Measurements from ENCODE around the gene PIK3CA. TPM values are rescaled to one million over a fixed set of nuclear protein-coding genes. Genes with fewer than 3 reads are reported as not detected.
"Not testable (repeated sequence)": the region's sequence is repeated elsewhere in the genome, so short reads cannot be mapped to it uniquely, and the experiment has no call there.

The PIK3CA gene
- total and polyA plus RNA-seq, 10 donors: 4.9 to 40.2 (median 30.9) TPM

DNA sequence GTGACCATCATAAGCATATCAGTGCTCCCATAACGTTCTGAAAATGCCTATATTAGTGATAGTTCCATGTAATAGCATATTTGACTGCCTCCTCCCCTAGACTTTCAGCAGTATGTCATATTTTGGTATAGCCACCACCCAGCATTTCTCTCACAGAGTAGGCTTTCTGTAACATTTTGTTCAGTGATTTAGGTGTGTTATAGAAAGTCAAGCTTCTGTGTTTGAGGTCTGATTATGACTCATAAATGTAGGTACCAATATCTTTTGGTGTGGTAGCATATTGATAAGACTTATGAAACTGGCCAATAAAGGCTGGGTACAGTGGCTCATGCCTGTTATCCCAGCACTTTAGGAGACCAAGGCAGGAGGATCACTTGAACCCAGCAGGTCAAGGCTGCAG, 42.3 kb upstream of the PIK3CA start:
- Histone ChIP-seq H3K36me3 (no peaks in the 10 kb centered on the region), H3K4me1 (no peaks in the 10 kb centered on the region), H3K4me3 (no peak overlapping the region), H3K27me3 (replicated peaks in 1 of 7) (no peaks in the 10 kb centered on the region), H3K9me3 (peaks cover 0 to 3% (median 0%) of the 10 kb centered on the region in 8 donors), H3K27ac (no peak overlapping the region)
- 25 to 41% (median 32%) methylated on average over 1 of the region's 1 CpG for WGBS, 5 donors
- TF ChIP-seq POLR2A (IDR thresholded peaks at IDR 0.05): no peak
- TF ChIP-seq POLR2AphosphoS5 (IDR thresholded peaks at IDR 0.05): no peak
- TF ChIP-seq, protein P1, sequence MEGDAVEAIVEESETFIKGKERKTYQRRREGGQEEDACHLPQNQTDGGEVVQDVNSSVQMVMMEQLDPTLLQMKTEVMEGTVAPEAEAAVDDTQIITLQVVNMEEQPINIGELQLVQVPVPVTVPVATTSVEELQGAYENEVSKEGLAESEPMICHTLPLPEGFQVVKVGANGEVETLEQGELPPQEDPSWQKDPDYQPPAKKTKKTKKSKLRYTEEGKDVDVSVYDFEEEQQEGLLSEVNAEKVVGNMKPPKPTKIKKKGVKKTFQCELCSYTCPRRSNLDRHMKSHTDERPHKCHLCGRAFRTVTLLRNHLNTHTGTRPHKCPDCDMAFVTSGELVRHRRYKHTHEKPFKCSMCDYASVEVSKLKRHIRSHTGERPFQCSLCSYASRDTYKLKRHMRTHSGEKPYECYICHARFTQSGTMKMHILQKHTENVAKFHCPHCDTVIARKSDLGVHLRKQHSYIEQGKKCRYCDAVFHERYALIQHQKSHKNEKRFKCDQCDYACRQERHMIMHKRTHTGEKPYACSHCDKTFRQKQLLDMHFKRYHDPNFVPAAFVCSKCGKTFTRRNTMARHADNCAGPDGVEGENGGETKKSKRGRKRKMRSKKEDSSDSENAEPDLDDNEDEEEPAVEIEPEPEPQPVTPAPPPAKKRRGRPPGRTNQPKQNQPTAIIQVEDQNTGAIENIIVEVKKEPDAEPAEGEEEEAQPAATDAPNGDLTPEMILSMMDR (IDR thresholded peaks at IDR 0.05 in 8 of 11, conservative IDR thresholded peaks at IDR 0.05 in 3 of 11): no peak
- intact Hi-C loops (cut with DNase I; ENCODE audit: low total_unique reads): no loop called here
- no peak for DNase-seq

DNA sequence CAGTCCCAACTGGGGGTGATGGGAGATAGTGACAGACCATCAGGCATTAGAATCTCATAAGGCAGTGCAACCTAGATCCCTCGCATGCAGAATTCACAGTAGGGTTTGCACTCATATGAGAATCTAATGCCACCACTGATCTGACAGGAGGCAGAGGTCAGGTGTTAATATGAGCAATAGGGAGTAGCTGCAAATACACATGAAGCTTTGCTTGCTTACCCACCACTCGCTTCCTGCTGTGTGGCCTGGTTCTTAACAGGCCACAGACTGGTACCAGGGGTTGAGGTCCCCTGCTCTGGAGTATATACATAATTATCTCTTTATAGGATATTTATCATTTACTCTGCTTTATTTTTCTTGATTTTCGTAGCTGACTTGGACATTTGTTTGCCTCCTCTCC, 40.5 kb upstream of the PIK3CA start:
- DNase-seq: no peak
- TF ChIP-seq, protein P1 (IDR thresholded peaks at IDR 0.05 in 8 of 11, conservative IDR thresholded peaks at IDR 0.05 in 3 of 11): no peak
- TF ChIP-seq POLR2A (IDR thresholded peaks at IDR 0.05): no peak
- TF ChIP-seq POLR2AphosphoS5 (IDR thresholded peaks at IDR 0.05): no peak
- intact Hi-C loops (cut with DNase I; ENCODE audit: low total_unique reads): no loop called here
- H3K27me3 ChIP-seq (replicated peaks in 1 of 7): no peaks in the 10 kb centered on the region
- no peaks in the 10 kb centered on the region for H3K36me3 ChIP-seq
- no peak overlapping the region for H3K4me3 ChIP-seq
- peaks cover 0 to 6% (median 1%) of the 10 kb centered on the region in 8 donors for H3K9me3 ChIP-seq
- no peak overlapping the region for H3K27ac ChIP-seq
- H3K4me1 ChIP-seq: no peaks in the 10 kb centered on the region
- 89 to 94% (median 93%) methylated on average over 3 of the region's 3 CpGs for WGBS, 5 donors

DNA sequence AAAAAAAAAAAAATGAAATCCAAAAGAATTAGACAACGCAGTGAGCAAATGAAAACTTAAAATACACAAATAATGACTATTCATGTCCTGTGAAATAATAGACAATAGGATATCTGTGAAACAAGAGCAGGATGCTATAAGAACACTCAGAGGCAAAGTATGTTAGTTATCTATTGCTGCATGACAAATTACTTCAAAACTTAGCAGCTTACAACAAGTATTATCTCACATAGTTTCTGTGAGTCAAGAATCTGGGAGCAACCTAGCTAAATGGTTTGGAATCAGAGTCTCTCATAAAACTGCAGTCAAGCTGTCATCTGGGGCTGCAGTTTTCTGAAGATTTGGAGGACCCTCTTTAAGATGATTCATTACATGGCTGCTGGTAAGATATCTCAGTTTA, 40.1 kb upstream of the PIK3CA start:
- H3K9me3 ChIP-seq: peaks cover 0 to 7% (median 1%) of the 10 kb centered on the region in 8 donors
- TF ChIP-seq POLR2AphosphoS5 (IDR thresholded peaks at IDR 0.05) (no peak), POLR2A (IDR thresholded peaks at IDR 0.05) (no peak)
- TF ChIP-seq, protein P1 (IDR thresholded peaks at IDR 0.05 in 8 of 11, conservative IDR thresholded peaks at IDR 0.05 in 3 of 11): no peak
- H3K36me3 ChIP-seq: no peaks in the 10 kb centered on the region
- H3K4me1 ChIP-seq: no peaks in the 10 kb centered on the region
- intact Hi-C loops (cut with DNase I; ENCODE audit: low total_unique reads): no loop called here
- 71 to 80% (median 79%) methylated on average over 1 of the region's 1 CpG for WGBS, 5 donors
- H3K27me3 ChIP-seq (replicated peaks in 1 of 7): no peaks in the 10 kb centered on the region
- H3K4me3 ChIP-seq: no peak overlapping the region
- DNase-seq: no peak
- H3K27ac ChIP-seq: no peak overlapping the region

DNA sequence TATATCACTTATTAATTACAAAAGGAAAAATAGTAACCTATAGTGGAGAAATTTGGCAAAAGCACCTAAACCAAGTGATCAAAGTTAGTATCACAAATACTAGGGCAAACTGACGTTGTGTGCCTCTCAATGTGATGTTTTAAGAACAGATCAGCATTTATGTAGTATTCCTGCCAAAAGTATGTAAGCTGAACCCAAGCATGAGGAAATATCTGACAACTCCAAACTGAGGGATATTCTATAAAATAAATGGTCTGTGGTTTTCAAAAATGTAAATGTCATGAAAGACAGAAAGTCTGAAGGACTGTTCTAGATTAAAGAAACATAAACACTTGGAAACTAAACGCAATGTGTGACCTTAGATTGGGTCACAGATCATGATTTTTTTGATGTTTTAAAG, 34.3 kb upstream of the PIK3CA start:
- peaks cover 0 to 7% (median under 1%) of the 10 kb centered on the region in 8 donors for H3K9me3 ChIP-seq
- intact Hi-C loops (cut with DNase I; ENCODE audit: low total_unique reads): no loop called here
- H3K4me3 ChIP-seq: no peak overlapping the region
- no peak overlapping the region for H3K27ac ChIP-seq
- TF ChIP-seq POLR2AphosphoS5 (IDR thresholded peaks at IDR 0.05): no peak
- TF ChIP-seq, protein P1 (IDR thresholded peaks at IDR 0.05 in 8 of 11, conservative IDR thresholded peaks at IDR 0.05 in 3 of 11): no peak
- TF ChIP-seq POLR2A (IDR thresholded peaks at IDR 0.05): no peak
- no peaks in the 10 kb centered on the region for H3K27me3 ChIP-seq (replicated peaks in 1 of 7)
- 65 to 79% (median 69%) methylated on average over 2 of the region's 2 CpGs for WGBS, 5 donors
- no peaks in the 10 kb centered on the region for H3K4me1 ChIP-seq
- DNase-seq: no peak
- no peaks in the 10 kb centered on the region for H3K36me3 ChIP-seq

DNA sequence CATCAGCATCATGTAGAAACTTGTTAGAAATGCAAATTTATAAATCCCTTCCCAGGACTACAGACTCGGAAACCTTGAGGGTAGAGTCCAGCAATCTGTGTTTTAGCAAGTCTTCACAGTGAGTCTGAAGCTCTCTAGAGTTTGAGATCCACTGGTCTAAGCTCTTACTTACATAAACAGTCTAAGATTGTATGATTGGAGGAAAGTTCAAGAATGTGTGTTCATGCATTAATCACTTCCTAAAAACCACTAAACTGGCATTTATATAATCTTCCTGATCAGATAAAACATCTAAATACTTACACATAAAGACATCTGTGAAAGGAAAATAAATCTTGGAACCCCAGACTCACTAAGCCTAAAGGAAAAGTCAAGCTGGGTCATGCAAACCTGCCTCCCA, 32.7 kb upstream of the PIK3CA start:
- DNase-seq; H3K4me3 ChIP-seq; H3K27me3 ChIP-seq (replicated peaks in 1 of 7); H3K27ac ChIP-seq; H3K4me1 ChIP-seq; intact Hi-C loops (cut with DNase I; ENCODE audit: low total_unique reads); H3K36me3 ChIP-seq; H3K9me3 ChIP-seq: not testable (repeated sequence)
- WGBS, 5 donors: 57 to 81% (median 77%) methylated on average over 1 of the region's 1 CpG

Measured in spleen (tissue), 11 donors.